Peyer's patch (tissue), 4 donors: ENCODE results near the gene BRICD5.

Source experiments
- POLR2A ChIP-seq, 2 donors: fragments of 450-650 bp; IDR thresholded peaks; one replicate each; pipeline ENCODE4 v1.5.1; 2017; ENCODE audit warnings: antibody characterized with exemption in 2 of 2, mild to moderate bottlenecking in 2 of 2, moderate library complexity in 2 of 2
- TF ChIP-seq, protein P1 (sequence below), 6 experiments: fragments of 450-650 bp in 4 of 6; fragments of 200-600 bp in 2 of 6; sonication (generic) in 1 of 6; IDR thresholded peaks; one replicate each; pipeline ENCODE4 v1.5.1; 2017 to 2019; ENCODE audit warnings: antibody characterized with exemption in 6 of 6, mild to moderate bottlenecking in 3 of 6, moderate library complexity in 1 of 6

DNA sequence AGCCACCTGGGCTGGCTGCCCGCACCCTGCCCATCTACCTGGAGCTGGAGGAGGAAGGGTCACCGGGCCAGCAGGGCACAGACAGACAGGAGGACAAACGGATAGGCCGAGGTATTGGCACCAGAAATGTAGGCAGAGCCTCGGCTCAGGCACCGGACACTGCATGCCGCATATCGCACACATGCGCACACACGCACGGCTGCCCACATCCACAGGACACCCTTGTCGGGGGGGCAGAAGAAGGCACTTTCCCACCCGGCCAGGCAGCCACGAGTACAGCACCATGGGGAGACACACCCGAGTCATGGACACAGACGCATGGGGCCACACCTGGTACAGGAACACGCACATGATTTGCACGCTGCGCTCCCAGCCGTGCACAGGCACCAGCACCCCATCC lies 28.7 kb downstream of the BRICD5 start:
- no peak for TF ChIP-seq POLR2A (IDR thresholded peaks at IDR 0.05)
- TF ChIP-seq, protein P1, sequence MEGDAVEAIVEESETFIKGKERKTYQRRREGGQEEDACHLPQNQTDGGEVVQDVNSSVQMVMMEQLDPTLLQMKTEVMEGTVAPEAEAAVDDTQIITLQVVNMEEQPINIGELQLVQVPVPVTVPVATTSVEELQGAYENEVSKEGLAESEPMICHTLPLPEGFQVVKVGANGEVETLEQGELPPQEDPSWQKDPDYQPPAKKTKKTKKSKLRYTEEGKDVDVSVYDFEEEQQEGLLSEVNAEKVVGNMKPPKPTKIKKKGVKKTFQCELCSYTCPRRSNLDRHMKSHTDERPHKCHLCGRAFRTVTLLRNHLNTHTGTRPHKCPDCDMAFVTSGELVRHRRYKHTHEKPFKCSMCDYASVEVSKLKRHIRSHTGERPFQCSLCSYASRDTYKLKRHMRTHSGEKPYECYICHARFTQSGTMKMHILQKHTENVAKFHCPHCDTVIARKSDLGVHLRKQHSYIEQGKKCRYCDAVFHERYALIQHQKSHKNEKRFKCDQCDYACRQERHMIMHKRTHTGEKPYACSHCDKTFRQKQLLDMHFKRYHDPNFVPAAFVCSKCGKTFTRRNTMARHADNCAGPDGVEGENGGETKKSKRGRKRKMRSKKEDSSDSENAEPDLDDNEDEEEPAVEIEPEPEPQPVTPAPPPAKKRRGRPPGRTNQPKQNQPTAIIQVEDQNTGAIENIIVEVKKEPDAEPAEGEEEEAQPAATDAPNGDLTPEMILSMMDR (IDR thresholded peaks at IDR 0.05) = no peak
